IPS-18c (cell line): Measurements from ENCODE around the gene GAGE13.
"Not testable (repeated sequence)": the region's sequence is repeated elsewhere in the genome, so short reads cannot be mapped to it uniquely, and the experiment has no call there.

Source experiments
- H3K4me3 ChIP-seq: 2 replicates; pipeline ENCODE4 v1.7.0; 2013; ENCODE audit warnings: low read depth, mild to moderate bottlenecking, low read length, moderate library complexity; ENCODE audit not compliant: insufficient read depth
- H3K9me3 ChIP-seq: one replicate; pipeline ENCODE4 v1.6.1; 2013; ENCODE audit warnings: mild to moderate bottlenecking, low read length, moderate library complexity; ENCODE audit not compliant: control insufficient read depth, insufficient read depth

GAGE13 gene

DNA sequence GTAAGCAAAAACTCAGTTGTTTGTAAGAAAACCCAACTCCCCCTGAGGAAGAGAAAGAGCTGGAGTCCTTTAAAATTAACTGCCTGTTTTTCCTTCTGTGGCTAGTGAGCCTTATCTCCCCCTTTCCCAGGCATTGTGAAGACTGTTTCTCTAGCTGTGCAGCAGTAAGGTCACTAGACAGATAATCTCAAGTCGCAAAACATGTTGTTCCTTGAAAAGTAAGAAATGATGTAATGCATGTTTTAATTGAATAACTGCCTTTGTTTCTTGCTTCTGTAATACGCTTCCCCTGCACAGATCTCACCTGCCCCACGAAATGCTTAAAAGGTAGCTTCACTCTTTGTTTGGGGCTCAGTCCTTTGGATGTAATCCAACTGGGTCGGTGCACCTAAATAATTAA lies 15.3 kb upstream of the GAGE13 start:
- peaks cover 7% of the 10 kb centered on the region for H3K9me3 ChIP-seq
- H3K4me3 ChIP-seq, result no peak overlapping the region

DNA sequence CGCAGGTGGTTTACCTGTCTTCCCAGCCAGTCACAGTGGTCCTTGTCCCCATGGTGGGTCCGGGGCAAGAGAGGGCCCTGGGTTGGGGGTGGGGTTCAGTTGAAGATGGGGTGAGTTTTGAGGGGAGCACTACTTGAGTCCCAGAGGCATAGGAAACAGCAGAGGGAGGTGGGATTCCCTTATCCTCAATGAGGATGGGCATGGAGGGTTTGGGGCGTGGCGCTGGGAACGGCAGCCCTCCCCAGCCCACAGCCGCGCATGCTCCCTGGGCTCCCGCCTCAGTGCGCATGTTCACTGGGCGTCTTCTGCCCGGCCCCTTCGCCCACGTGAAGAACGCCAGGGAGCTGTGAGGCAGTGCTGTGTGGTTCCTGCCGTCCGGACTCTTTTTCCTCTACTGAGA lies 9.6 kb upstream of the GAGE13 start, which contains the start of gene GAGE12J:
Gene GAGE12J (plus strand): TSS at position 301 of the 400 bp plus-strand sequence. CDS start 1,157 bp downstream, outside the sequence.
- not testable (repeated sequence) for H3K4me3 ChIP-seq, H3K9me3 ChIP-seq

DNA sequence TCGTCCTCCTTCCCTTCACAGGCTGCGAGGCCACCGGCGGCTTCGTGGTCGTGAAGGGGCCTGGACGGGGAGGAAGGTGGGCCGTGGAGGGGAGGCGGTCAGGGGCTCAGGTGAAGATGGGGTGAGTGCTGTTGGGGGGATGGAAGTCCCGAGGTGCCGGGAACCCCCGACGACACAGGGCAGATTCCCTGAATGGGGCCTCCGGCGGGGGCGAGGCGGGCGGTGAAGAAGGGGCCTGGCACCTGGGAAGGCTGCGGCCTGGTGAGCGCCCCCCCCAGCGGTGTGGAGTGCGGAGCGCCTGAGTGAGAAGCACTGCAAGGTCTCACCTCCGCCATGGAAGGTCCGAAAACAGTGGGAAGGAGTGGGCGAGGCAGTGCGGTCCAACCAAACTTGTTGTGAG lies 9.1 kb upstream of the GAGE13 start:
- not testable (repeated sequence) for H3K9me3 ChIP-seq, H3K4me3 ChIP-seq

DNA sequence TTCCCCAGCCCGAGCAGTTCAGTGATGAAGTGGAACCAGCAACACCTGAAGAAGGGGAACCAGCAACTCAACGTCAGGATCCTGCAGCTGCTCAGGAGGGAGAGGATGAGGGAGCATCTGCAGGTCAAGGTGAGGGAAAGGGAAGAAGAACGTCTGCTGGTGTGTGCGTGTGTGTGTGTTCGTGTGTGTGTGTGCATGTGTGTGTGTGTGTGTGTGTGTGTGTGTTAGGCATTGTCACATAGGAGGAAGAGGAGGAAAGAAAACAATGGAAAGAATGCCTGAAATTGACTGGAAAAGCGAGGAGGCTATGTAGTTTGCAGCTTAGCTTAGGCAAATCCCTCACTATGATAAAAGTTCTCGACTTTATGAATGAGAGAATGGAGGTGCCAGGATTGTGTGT lies 7.6 kb upstream of the GAGE13 start:
- H3K4me3 ChIP-seq, H3K9me3 ChIP-seq: not testable (repeated sequence)

DNA sequence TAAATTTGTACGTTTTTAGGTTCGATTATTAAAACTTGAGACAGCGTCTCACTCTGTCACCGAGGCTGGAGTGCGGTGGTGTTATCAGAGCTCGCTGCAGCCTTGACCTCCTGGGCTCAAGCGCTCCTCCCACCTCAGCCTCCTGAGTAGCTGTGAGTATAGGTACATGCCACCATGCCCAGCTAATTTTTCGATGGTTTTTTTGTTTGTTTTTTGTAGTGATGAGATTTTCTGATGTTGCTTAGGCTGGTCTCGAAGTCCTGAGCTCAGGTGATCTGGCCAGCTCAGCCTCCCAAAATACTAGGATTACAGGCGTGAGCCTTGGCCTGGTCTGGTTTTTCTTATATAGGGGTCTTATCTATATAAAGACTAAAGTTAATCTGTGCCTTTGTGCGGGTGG lies 961 bp upstream of the GAGE13 start:
- H3K9me3 ChIP-seq, H3K4me3 ChIP-seq: not testable (repeated sequence)

DNA sequence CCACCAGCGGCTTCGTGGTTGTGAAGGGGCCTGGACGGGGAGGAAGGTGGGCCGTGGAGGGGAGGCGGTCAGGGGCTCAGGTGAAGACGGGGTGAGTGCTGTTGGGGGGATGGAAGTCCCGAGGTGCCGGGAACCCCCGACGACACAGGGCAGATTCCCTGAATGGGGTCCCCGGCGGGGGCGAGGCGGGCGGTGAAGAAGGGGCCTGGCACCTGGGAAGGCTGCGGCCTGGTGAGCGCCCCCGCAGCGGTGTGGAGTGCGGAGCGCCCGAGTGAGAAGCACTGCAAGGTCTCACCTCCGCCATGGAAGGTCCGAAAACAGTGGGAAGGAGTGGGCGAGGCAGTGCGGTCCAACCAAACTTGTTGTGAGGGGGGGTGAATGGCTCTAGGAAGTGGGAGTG lies 459 bp downstream of the GAGE13 start:
- H3K4me3 ChIP-seq, H3K9me3 ChIP-seq: not testable (repeated sequence)

DNA sequence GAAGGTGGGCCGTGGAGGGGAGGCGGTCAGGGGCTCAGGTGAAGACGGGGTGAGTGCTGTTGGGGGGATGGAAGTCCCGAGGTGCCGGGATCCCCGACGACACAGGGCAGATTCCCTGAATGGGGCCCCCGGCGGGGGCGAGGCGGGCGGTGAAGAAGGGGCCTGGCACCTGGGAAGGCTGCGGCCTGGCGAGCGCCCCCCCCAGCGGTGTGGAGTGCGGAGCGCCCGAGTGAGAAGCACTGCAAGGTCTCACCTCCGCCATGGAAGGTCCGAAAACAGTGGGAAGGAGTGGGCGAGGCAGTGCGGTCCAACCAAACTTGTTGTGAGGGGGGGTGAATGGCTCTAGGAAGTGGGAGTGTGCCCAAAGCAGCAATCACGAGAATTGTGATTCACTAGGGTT lies 10.1 kb downstream of the GAGE13 start:
- H3K4me3 ChIP-seq, H3K9me3 ChIP-seq: not testable (repeated sequence)

DNA sequence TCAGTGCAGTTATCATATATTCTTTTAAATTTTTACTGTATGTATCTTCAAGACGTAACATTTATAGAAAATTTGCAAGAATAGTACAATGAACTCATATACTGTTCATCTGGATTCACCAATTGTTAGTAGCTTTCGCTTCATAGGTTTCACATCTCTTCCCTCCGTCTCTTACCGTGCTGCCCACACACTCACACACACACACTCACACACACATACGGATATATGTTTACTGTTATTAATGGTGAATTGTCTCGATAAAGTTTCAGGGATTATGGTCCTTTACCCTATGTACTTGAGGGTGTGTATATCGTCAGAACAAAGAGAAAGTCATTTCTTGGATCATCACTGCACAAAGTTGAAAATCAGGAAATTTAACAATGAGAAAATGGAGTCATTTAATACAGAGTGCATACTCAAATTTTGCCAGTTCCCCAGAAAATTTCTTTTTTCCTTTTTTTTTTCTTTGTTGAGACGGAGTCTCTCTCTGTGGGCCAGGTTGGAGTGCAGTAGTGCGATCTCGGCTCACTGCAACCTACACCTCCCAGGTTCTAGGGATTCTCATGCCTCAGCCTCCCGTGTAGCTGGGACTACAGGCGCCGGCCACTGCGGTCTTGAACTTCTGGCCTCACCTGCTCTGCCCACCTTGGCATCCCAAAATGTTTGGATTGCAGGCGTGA lies 13.3 kb downstream of the GAGE13 start:
- not testable (repeated sequence) for H3K9me3 ChIP-seq, H3K4me3 ChIP-seq

DNA sequence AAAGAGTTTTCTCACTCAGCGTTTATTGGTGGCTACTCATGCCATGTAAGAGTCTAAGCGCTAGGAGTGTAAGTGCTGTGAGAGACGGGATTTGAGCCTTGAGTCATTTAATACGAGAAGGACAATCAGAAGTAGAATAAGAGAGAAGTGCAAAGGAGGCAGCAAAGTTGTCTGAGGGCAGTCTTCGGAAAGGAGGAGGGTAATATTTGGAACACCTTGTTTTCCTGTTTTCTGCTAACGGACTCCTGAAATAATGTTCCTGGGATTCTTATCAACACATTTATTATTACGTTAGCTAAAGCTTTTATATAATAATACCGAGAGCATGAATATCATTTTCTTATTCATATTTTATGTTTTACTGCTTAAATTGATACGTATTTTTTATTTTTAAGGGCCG lies 14.0 kb downstream of the GAGE13 start:
- not testable (repeated sequence) for H3K9me3 ChIP-seq, H3K4me3 ChIP-seq

DNA sequence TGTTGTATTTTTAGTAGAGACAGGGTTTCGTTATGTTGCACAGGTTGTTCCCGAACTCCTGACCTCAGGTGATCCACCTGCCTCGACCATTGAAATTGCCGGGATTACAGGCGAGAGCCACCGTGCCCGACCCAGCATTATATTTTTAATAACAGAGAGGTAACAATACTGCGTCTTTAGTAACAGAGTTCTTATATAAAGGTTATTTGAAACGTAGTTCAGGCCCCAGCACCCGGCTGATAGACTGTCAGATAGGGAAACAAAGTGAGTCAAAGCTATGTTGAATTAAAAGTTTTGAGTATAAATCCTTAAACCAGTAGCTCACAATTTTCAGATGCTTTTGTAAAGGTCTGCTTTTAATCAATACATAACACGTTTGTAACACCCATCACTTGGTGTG lies 14.8 kb downstream of the GAGE13 start:
- not testable (repeated sequence) for H3K4me3 ChIP-seq

More for the DNA sequence above, 14.8 kb downstream of the GAGE13 start:
- not testable (repeated sequence) for H3K9me3 ChIP-seq
